Measurements from ENCODE around the gene NCAM1.

- TF ChIP-seq CTCF (IDR thresholded peaks at IDR 0.05; ENCODE audit: insufficient read depth, low read length, poor library complexity, severe bottlenecking) (no peak), EZH2phosphoT487 (conservative IDR thresholded peaks at IDR 0.05; ENCODE audit: low read length) (no peak)
Measured at GRCh38 chr11:113204280-113204679, 243.1 kb downstream of the NCAM1 start.

Data from SU-DHL-6 (cell line).